ENCODE measurements around the gene KCND3.

The KCND3 gene

DNA sequence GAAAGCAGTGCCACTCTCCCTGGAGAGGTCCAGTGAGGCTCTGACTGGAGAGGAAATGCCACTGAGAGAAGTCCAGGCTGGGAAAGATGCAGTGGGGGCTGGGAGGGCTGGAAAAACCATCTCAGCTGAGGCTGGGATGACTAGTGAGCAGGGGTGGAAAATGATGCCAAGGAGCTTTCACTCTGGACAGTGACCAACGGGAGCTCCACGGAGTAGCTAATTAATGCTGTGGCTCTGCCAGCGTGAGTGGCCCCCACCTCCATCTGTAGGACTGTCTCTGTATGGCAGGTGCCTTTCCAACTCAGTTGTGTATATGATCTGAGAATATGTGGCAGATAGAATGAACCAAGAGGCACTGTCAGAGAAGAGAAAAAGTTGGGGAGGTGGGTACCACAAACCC, 147.1 kb downstream of the KCND3 start:
- ChIA-PET POLR2A (no interaction called here), CTCF (no interaction called here)
- no peak for TF ChIP-seq CTCF (IDR thresholded peaks at IDR 0.05; ENCODE audit: insufficient read depth, low read length, missing control alignments)
- H3K4me3 ChIP-seq (ENCODE audit: low read depth, low read length), result no peak overlapping the region
- no peak for DNase-seq (ENCODE audit: low read depth, low spot score)

DNA sequence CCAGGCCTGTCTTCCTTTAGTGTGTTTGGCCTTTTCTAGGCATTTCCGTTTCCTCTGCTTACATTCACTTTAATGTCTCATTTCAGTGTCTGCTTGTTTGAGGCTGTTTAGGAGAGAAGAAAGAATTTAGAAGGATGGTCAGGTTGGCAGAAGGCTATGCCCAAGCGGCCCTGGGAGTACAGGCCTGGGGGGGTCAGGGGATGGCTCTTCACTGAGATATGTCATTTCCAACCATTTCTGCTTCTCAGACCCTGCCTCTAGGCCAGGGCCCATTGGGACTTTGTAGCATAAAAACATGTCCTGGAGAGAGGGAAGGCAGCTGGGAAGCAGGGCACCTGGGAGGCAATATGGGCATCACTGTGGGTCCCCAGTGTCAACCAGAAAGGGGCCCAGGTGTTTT, 147.7 kb downstream of the KCND3 start:
- POLR2A ChIA-PET, result no interaction called here
- DNase-seq (ENCODE audit: low read depth, low spot score), result no peak

GRCh38 chr1:111841189-111841588, 148.3 kb downstream of the KCND3 start:
- CTCF ChIA-PET, result no interaction called here
- no peak overlapping the region for H3K4me3 ChIP-seq (ENCODE audit: low read depth, low read length)
- DNase-seq (ENCODE audit: low read depth, low spot score), result no peak
- POLR2A ChIA-PET, result no interaction called here
- TF ChIP-seq CTCF (IDR thresholded peaks at IDR 0.05; ENCODE audit: insufficient read depth, low read length, missing control alignments), result no peak

More for the DNA sequence above, 147.7 kb downstream of the KCND3 start:
- no peak overlapping the region for H3K4me3 ChIP-seq (ENCODE audit: low read depth, low read length)
- CTCF ChIA-PET, result no interaction called here
- TF ChIP-seq CTCF (IDR thresholded peaks at IDR 0.05; ENCODE audit: insufficient read depth, low read length, missing control alignments), result no peak

DNA sequence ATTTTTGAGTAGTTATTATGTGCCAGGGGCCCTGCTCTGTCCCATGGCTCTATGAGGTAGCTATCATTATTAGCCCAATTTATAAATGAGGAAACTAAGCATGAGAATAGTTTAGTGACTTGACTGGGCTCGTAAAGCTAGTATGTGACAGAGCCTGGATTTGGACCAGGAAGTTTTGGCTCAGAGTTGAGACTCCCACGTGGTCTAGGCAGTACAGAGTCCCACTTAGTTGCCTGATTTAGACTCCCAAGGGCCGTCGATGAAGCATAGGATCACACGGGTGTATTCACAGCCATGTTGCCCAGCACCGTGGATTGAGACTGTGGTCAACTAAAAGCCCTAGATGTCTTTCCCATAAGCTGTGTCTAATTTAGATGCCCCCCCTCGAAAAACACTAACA, 152.1 kb downstream of the KCND3 start:
- H3K4me3 ChIP-seq (ENCODE audit: low read depth, low read length), result no peak overlapping the region
- ChIA-PET POLR2A (no interaction called here), CTCF (interaction anchor here (1.2 kb wide), 1 partner anchor 18 kb away, joined by 3 read pairs; no protein-coding TSS in a partner anchor)
- no peak for DNase-seq (ENCODE audit: low read depth, low spot score)
- no peak for TF ChIP-seq CTCF (IDR thresholded peaks at IDR 0.05; ENCODE audit: insufficient read depth, low read length, missing control alignments)

DNA sequence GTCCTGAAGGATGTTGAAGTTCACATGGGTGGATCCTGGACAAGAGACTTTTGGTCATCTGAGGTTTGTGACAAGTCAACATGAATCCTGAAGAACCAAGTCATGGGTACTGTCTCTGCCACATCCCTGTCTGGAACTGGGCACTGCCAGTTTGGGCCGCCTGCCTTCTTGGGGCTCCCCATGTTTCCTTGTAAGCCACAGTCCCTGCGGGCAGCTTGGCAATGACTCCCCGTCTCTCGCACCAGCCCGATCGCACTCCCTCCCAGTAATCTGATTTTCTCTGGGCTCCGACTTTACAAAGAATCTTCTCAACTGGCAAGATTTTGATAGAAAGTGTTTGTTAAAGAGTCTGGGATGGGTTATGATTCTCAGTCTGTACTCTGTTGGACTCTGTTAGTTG, 153.4 kb downstream of the KCND3 start:
- DNase-seq (ENCODE audit: low read depth, low spot score), result no peak
- no peak for TF ChIP-seq CTCF (IDR thresholded peaks at IDR 0.05; ENCODE audit: insufficient read depth, low read length, missing control alignments)
- ChIA-PET CTCF (no interaction called here), POLR2A (no interaction called here)
- no peak overlapping the region for H3K4me3 ChIP-seq (ENCODE audit: low read depth, low read length)

GRCh38 chr1:111835514-111835913, 154.0 kb downstream of the KCND3 start:
- CTCF ChIA-PET, result no interaction called here
- no peak for DNase-seq (ENCODE audit: low read depth, low spot score)
- no peak for TF ChIP-seq CTCF (IDR thresholded peaks at IDR 0.05; ENCODE audit: insufficient read depth, low read length, missing control alignments)
- POLR2A ChIA-PET, result no interaction called here
- no peak overlapping the region for H3K4me3 ChIP-seq (ENCODE audit: low read depth, low read length)

Measured in AG04449 (cell line).